WTC11 (cell line): ENCODE data around the gene CD163L1. TPM values are rescaled to one million over a fixed set of nuclear protein-coding genes. Genes with fewer than 3 reads are reported as not detected.

Source experiments
- ATAC-seq: fragments of 200-7000 bp; cut with Tn5 transposase; 2 replicates; pipeline ENCODE4 v1.10.0; 2021; ENCODE audit warnings: mild to moderate bottlenecking, moderate library complexity
- CTCF ChIA-PET: fragments of 300-600 bp; sonication (Branson Sonifier 250); formaldehyde crosslinking; loops from one replicate; lab custom pipeline; 2021; ENCODE audit warnings: antibody characterized with exemption; lab: Charles Lee
- POLR2A ChIA-PET: fragments of 350-600 bp; sonication (Branson Sonifier 250); formaldehyde crosslinking; loops from one replicate; lab custom pipeline; 2021; ENCODE audit warnings: antibody characterized with exemption; lab: Charles Lee
- DNase-seq: peaks from one replicate; pipeline ENCODE4 v3.0.0; 2021; ENCODE audit warnings: low spot score
- H3K27ac Mint-ChIP-seq: 2 replicates; pipeline ENCODE4 v1.8.0; 2021; ENCODE audit warnings: mixed read lengths
- H3K27me3 Mint-ChIP-seq: 2 replicates; pipeline ENCODE4 v1.8.0; 2021; ENCODE audit warnings: low read depth, mild to moderate bottlenecking, moderate library complexity, mixed read lengths
- H3K36me3 Mint-ChIP-seq: 2 replicates; pipeline ENCODE4 v1.8.0; 2021; ENCODE audit warnings: mixed read lengths
- H3K4me1 Mint-ChIP-seq: 2 replicates; pipeline ENCODE4 v1.8.0; 2022; ENCODE audit warnings: mixed read lengths
- H3K4me3 Mint-ChIP-seq: 2 replicates; pipeline ENCODE4 v1.8.0; 2021; ENCODE audit warnings: mild to moderate bottlenecking, moderate library complexity, mixed read lengths
- H3K9me3 Mint-ChIP-seq: 2 replicates; pipeline ENCODE4 v1.8.0; 2021; ENCODE audit warnings: mixed read lengths
- ATF1 ChIP-seq: sonication (generic); formaldehyde crosslinking; IDR thresholded peaks from 2 replicates; pipeline ENCODE4 v1.8.1; 2023; ENCODE audit warnings: mild to moderate bottlenecking, moderate library complexity, missing genetic modification reagents
- ATF2 ChIP-seq: sonication (generic); formaldehyde crosslinking; IDR thresholded peaks from 2 replicates; pipeline ENCODE4 v1.8.1; 2022; ENCODE audit warnings: low read depth, missing genetic modification reagents, borderline replicate concordance
- ERG ChIP-seq: fragments of 250-450 bp; sonication (Bioruptor Pico); IDR thresholded peaks from 2 replicates; pipeline ENCODE4 v1.8.0; 2021; ENCODE audit warnings: mild to moderate bottlenecking
- FOXJ3 ChIP-seq: sonication (generic); formaldehyde crosslinking; IDR thresholded peaks from 2 replicates; pipeline ENCODE4 v1.9.0; 2021; ENCODE audit warnings: missing genetic modification reagents, mild to moderate bottlenecking, borderline replicate concordance
- FOXP1 ChIP-seq: sonication (generic); formaldehyde crosslinking; IDR thresholded peaks from 2 replicates; pipeline ENCODE4 v1.8.0; 2022; ENCODE audit warnings: missing genetic modification reagents, mild to moderate bottlenecking, moderate library complexity, borderline replicate concordance
- GTF2I ChIP-seq: fragments of 250-450 bp; sonication (Bioruptor Pico); conservative IDR thresholded peaks from 2 replicates; pipeline ENCODE4 v1.4.0; 2021; ENCODE audit warnings: mild to moderate bottlenecking
- IRF1 ChIP-seq: sonication (generic); formaldehyde crosslinking; IDR thresholded peaks from 2 replicates; pipeline ENCODE4 v1.8.0; 2023; ENCODE audit warnings: missing genetic modification reagents
- NFYB ChIP-seq: sonication (generic); formaldehyde crosslinking; conservative IDR thresholded peaks from 2 replicates; pipeline ENCODE4 v1.8.0; 2022; ENCODE audit warnings: low read depth, missing genetic modification reagents
- PRDM15 ChIP-seq: sonication (generic); formaldehyde crosslinking; IDR thresholded peaks from 2 replicates; pipeline ENCODE4 v1.8.0; 2022; ENCODE audit warnings: missing genetic modification reagents
- SMAD3 ChIP-seq: sonication (generic); formaldehyde crosslinking; IDR thresholded peaks from 2 replicates; pipeline ENCODE4 v1.8.0; 2022; ENCODE audit warnings: missing genetic modification reagents, mild to moderate bottlenecking, borderline replicate concordance
- SOX15 ChIP-seq: fragments of 250-450 bp; sonication (Bioruptor Pico); IDR thresholded peaks from 2 replicates; pipeline ENCODE4 v1.9.0; 2021; ENCODE audit warnings: mild to moderate bottlenecking
- SP1 ChIP-seq: sonication (generic); formaldehyde crosslinking; conservative IDR thresholded peaks from 2 replicates; pipeline ENCODE4 v1.8.1; 2022; ENCODE audit warnings: missing genetic modification reagents
- TCF7 ChIP-seq: sonication (generic); formaldehyde crosslinking; IDR thresholded peaks from 2 replicates; pipeline ENCODE4 v1.8.0; 2022; ENCODE audit warnings: mild to moderate bottlenecking, low read depth, missing genetic modification reagents, moderate library complexity
- TEAD1 ChIP-seq: sonication (generic); formaldehyde crosslinking; IDR thresholded peaks from 2 replicates; pipeline ENCODE4 v1.8.0; 2022; ENCODE audit warnings: mild to moderate bottlenecking, missing genetic modification reagents
- TEAD4 ChIP-seq: sonication (generic); formaldehyde crosslinking; IDR thresholded peaks from 2 replicates; pipeline ENCODE4 v1.8.0; 2022; ENCODE audit warnings: mild to moderate bottlenecking, missing genetic modification reagents
- USF1 ChIP-seq: sonication (generic); formaldehyde crosslinking; IDR thresholded peaks from 2 replicates; pipeline ENCODE4 v1.8.0; 2022; ENCODE audit warnings: mild to moderate bottlenecking, missing genetic modification reagents
- ZBTB21 ChIP-seq: sonication (generic); formaldehyde crosslinking; IDR thresholded peaks from 2 replicates; pipeline ENCODE4 v1.8.1; 2023; ENCODE audit warnings: mild to moderate bottlenecking, missing genetic modification reagents, borderline replicate concordance
- ZNF121 ChIP-seq: sonication (generic); formaldehyde crosslinking; IDR thresholded peaks from 2 replicates; pipeline ENCODE4 v1.8.0; 2023; ENCODE audit warnings: missing genetic modification reagents
- ZNF138 ChIP-seq: sonication (generic); formaldehyde crosslinking; conservative IDR thresholded peaks from 2 replicates; pipeline ENCODE4 v1.8.1; 2022; ENCODE audit warnings: mild to moderate bottlenecking, moderate library complexity, missing genetic modification reagents
- ZNF232 ChIP-seq: sonication (generic); formaldehyde crosslinking; IDR thresholded peaks from 2 replicates; pipeline ENCODE4 v1.8.0; 2022; ENCODE audit warnings: mild to moderate bottlenecking, missing genetic modification reagents
- ZNF281 ChIP-seq: sonication (generic); formaldehyde crosslinking; IDR thresholded peaks from 2 replicates; pipeline ENCODE4 v1.8.0; 2023; ENCODE audit warnings: mild to moderate bottlenecking, missing genetic modification reagents
- ZNF416 ChIP-seq: fragments of 250-450 bp; sonication (Bioruptor Pico); IDR thresholded peaks from 2 replicates; pipeline ENCODE4 v1.9.0; 2021; ENCODE audit warnings: mild to moderate bottlenecking, inconsistent platforms
- total RNA-seq: library from RNA; stranded (reverse); gene quantifications from 3 replicates; pipeline ENCODE4 v1.2.3, GENCODE V29; 2021

CD163L1 gene
- total RNA-seq, 1 experiment from 2014 or later: 0.26 TPM

- H3K27ac Mint-ChIP-seq: no peak overlapping the region
- H3K36me3 Mint-ChIP-seq: no peaks in the 10 kb centered on the region
- ATAC-seq: no peak
- H3K27me3 Mint-ChIP-seq: no peaks in the 10 kb centered on the region
- H3K9me3 Mint-ChIP-seq: no peaks in the 10 kb centered on the region; the same call in 1 of the 2 replicates
- TF ChIP-seq TEAD1 (CRISPR knock-in tag) (no peak), TEAD4 (CRISPR knock-in tag) (no peak), PRDM15 (CRISPR knock-in tag) (no peak), SMAD3 (CRISPR knock-in tag) (no peak), GTF2I (CRISPR knock-in tag) (no peak), ATF2 (CRISPR knock-in tag) (no peak), ZBTB21 (CRISPR knock-in tag) (no peak), IRF1 (CRISPR knock-in tag) (no peak), SOX15 (no peak), TCF7 (CRISPR knock-in tag) (no peak), ZNF138 (CRISPR knock-in tag) (no peak)
- H3K4me3 Mint-ChIP-seq: no peak overlapping the region
- ChIA-PET CTCF (no interaction called here), POLR2A (no interaction called here)
- peaks cover 2% of the 10 kb centered on the region; the same call in 1 of the 2 replicates for H3K4me1 Mint-ChIP-seq
- DNase-seq: no peak
These were observed 70.7 kb downstream of the CD163L1 start for GRCh38 chr12:7373226-7373625.

GRCh38 chr12:7369274-7369729 is 74.7 kb downstream of the CD163L1 start:
- no peak overlapping the region for H3K27ac Mint-ChIP-seq
- TF ChIP-seq ZNF138 (CRISPR knock-in tag) (no peak), ZNF121 (CRISPR knock-in tag) (no peak), FOXP1 (CRISPR knock-in tag) (no peak), ZNF416 (no peak)
- no peak for DNase-seq

GRCh38 chr12:7362734-7363133 is 81.2 kb downstream of the CD163L1 start:
- Mint-ChIP-seq H3K27ac (no peak overlapping the region), H3K36me3 (peaks cover 2% of the 10 kb centered on the region; the same call in 1 of the 2 replicates), H3K4me3 (no peak overlapping the region), H3K4me1 (0 out of 2 replicates have a peak, but pooled peaks cover 4% of the 10 kb centered on the region), H3K27me3 (no peaks in the 10 kb centered on the region), H3K9me3 (peaks cover 9% of the 10 kb centered on the region)
- no peak for ATAC-seq
- ChIA-PET POLR2A (no interaction called here), CTCF (no interaction called here)
- no peak for DNase-seq
- no peak for TF ChIP-seq USF1 (CRISPR knock-in tag)
- TF ChIP-seq ERG: no peak
- TF ChIP-seq NFYB: no peak
- no peak for TF ChIP-seq ATF1 (CRISPR knock-in tag)
- TF ChIP-seq SP1 (CRISPR knock-in tag): no peak
- no peak for TF ChIP-seq FOXJ3 (CRISPR knock-in tag)
- no peak for TF ChIP-seq ZNF232 (CRISPR knock-in tag)
- no peak for TF ChIP-seq ZNF281 (CRISPR knock-in tag)

More at GRCh38 chr12:7369274-7369729, 74.7 kb downstream of the CD163L1 start:
- no peak for ATAC-seq
- POLR2A ChIA-PET: no interaction called here
- CTCF ChIA-PET: no interaction called here
- Mint-ChIP-seq H3K36me3 (no peaks in the 10 kb centered on the region), H3K9me3 (no peaks in the 10 kb centered on the region; the same call in 1 of the 2 replicates), H3K27me3 (no peaks in the 10 kb centered on the region), H3K4me3 (no peak overlapping the region), H3K4me1 (no peaks in the 10 kb centered on the region)
